Neural crest cell (in vitro differentiated cells): ENCODE measurements around the gene PAK1. TPM values are rescaled to one million over a fixed set of nuclear protein-coding genes. Genes with fewer than 3 reads are reported as not detected.

ENCODE experiments used
- DNase-seq: peaks from one replicate; pipeline ENCODE4 v3.0.0; 2021; ENCODE audit warnings: low read depth, mixed read lengths, low spot score
- H3K27ac Mint-ChIP-seq: one replicate; pipeline ENCODE4 v1.8.0; 2021; ENCODE audit warnings: mild to moderate bottlenecking, mixed read lengths; ENCODE audit not compliant: unreplicated experiment
- H3K27me3 Mint-ChIP-seq: 2 replicates; pipeline ENCODE4 v1.8.0; 2021; ENCODE audit warnings: low read depth, mild to moderate bottlenecking, mixed read lengths
- H3K36me3 Mint-ChIP-seq: 2 replicates; pipeline ENCODE4 v1.8.0; 2021; ENCODE audit warnings: low read depth, mild to moderate bottlenecking, mixed read lengths
- H3K4me1 Mint-ChIP-seq: 2 replicates; pipeline ENCODE4 v1.8.0; 2021; ENCODE audit warnings: mixed read lengths
- H3K4me3 Mint-ChIP-seq: one replicate; pipeline ENCODE4 v1.8.0; 2021; ENCODE audit warnings: mild to moderate bottlenecking, mixed read lengths
- H3K9me3 Mint-ChIP-seq: 2 replicates; pipeline ENCODE4 v1.8.0; 2021; ENCODE audit warnings: mixed read lengths
- total RNA-seq: library from RNA; stranded (reverse); gene quantifications from 2 replicates; pipeline ENCODE4 v1.2.1, GENCODE V29; 2021
- TF ChIP-seq, protein P1 (sequence below): fragments of 200-600 bp; sonication (generic); conservative IDR thresholded peaks from 2 replicates; pipeline ENCODE4 v1.5.0; 2021; ENCODE audit warnings: antibody characterized with exemption, mild to moderate bottlenecking

PAK1 gene
- total RNA-seq, 1 donor from 2014 or later, result 60.5 TPM

DNA sequence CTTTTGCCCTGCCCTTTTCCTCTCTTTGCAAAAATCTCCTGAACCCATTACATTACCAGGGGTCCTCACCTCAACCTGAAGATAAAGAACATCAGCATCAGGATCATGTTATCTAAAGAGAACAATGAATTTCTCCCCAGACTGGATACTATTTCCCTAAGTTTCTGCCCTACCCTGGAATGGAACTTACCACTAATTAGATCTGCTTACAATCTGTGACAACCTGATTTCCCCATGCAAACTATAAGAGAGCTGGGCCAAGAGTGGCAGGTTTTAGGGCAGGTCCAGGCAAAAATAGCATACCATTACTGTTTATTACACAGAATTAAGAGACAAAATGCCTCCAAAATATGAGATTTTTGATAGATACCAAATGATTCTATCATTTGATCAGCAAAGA, 114.4 kb downstream of the PAK1 start:
- H3K36me3 Mint-ChIP-seq, result peaks cover 15% of the 10 kb centered on the region
- H3K9me3 Mint-ChIP-seq, result no peaks in the 10 kb centered on the region
- no peak for DNase-seq
- no peak overlapping the region for H3K27ac Mint-ChIP-seq
- H3K4me3 Mint-ChIP-seq, result no peak overlapping the region
- TF ChIP-seq, protein P1, sequence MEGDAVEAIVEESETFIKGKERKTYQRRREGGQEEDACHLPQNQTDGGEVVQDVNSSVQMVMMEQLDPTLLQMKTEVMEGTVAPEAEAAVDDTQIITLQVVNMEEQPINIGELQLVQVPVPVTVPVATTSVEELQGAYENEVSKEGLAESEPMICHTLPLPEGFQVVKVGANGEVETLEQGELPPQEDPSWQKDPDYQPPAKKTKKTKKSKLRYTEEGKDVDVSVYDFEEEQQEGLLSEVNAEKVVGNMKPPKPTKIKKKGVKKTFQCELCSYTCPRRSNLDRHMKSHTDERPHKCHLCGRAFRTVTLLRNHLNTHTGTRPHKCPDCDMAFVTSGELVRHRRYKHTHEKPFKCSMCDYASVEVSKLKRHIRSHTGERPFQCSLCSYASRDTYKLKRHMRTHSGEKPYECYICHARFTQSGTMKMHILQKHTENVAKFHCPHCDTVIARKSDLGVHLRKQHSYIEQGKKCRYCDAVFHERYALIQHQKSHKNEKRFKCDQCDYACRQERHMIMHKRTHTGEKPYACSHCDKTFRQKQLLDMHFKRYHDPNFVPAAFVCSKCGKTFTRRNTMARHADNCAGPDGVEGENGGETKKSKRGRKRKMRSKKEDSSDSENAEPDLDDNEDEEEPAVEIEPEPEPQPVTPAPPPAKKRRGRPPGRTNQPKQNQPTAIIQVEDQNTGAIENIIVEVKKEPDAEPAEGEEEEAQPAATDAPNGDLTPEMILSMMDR, result no peak
- H3K4me1 Mint-ChIP-seq, result no peaks in the 10 kb centered on the region
- H3K27me3 Mint-ChIP-seq, result no peaks in the 10 kb centered on the region

DNA sequence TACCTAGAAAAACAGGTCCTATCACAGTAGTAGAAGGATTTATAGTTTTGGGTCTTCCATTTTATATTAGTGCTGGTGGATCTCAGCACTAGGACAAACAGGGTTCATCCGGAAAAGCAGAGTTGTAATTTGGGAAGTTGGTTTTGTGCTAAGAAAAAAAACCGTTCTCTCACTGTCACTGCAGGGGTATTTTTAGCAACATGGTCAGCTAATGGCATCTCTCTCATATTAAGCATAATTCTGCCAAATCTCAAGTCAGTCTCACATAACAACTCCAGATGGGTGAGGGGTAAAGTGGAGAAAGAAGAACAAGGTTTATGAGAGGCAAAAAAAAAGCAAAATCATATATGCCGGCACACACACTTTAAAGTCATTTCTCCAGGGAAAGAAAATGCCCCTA, 120.8 kb downstream of the PAK1 start:
- TF ChIP-seq, protein P1, result no peak
- DNase-seq, result no peak
- H3K4me1 Mint-ChIP-seq, result no peaks in the 10 kb centered on the region
- H3K27ac Mint-ChIP-seq, result no peak overlapping the region
- peaks cover 5% of the 10 kb centered on the region for H3K36me3 Mint-ChIP-seq
- no peak overlapping the region for H3K4me3 Mint-ChIP-seq
- H3K27me3 Mint-ChIP-seq, result no peaks in the 10 kb centered on the region
- H3K9me3 Mint-ChIP-seq, result no peaks in the 10 kb centered on the region

DNA sequence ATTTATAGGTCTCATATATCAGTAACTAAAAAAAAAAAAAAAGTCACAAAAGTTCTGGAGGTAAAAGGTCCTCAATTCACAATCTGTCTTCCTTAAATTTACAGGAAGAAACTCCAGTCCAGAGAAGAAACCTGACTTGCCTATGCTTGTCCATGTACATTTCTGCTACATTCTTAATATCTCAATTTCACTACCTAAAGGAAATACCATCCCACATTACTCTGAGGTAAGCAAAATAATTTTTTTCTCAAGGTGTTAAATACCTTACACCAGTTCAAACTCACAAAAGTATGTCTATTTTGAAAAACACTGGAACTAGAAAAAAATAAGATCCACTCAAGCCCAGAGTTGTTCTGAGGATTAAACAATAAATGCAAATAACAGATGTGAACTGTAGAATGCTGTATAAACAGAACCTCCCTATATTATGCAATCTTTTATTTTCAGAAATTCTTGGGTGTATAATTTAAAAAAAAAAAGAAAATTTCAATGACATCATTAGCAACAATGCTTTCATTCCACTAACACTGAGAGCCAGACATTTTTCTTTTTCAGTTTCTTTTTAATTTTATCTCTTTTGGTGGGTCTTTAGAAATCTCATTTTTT, 122.5 kb downstream of the PAK1 start:
- Mint-ChIP-seq H3K27ac (no peak overlapping the region), H3K4me1 (no peaks in the 10 kb centered on the region), H3K9me3 (no peaks in the 10 kb centered on the region), H3K36me3 (peaks cover 5% of the 10 kb centered on the region), H3K27me3 (no peaks in the 10 kb centered on the region), H3K4me3 (no peak overlapping the region)
- TF ChIP-seq, protein P1, result no peak
- DNase-seq, result no peak

DNA sequence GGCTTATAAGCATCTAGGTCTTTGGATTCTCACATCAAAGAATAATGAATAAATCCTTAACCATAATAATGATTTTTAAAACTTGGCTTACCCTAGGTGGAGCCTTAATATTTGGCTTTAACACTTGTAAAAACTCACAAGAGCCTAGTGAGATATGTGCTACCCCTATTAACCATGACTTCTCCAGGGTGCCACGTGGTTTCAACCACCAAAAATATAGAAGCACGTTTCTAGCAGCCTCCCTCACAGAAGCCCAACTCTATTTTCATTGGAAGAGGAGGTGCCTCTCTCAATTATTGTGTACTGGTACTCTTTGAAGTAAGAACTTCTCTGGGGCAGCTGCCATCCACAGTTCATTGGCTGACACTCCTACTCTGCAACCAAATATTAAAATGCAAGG, 125.9 kb downstream of the PAK1 start:
- TF ChIP-seq, protein P1, result no peak
- H3K27ac Mint-ChIP-seq, result no peak overlapping the region
- no peaks in the 10 kb centered on the region for H3K9me3 Mint-ChIP-seq
- peaks cover 10% of the 10 kb centered on the region for H3K36me3 Mint-ChIP-seq
- no peaks in the 10 kb centered on the region for H3K27me3 Mint-ChIP-seq
- no peak overlapping the region for H3K4me3 Mint-ChIP-seq
- DNase-seq, result no peak
- no peaks in the 10 kb centered on the region for H3K4me1 Mint-ChIP-seq

DNA sequence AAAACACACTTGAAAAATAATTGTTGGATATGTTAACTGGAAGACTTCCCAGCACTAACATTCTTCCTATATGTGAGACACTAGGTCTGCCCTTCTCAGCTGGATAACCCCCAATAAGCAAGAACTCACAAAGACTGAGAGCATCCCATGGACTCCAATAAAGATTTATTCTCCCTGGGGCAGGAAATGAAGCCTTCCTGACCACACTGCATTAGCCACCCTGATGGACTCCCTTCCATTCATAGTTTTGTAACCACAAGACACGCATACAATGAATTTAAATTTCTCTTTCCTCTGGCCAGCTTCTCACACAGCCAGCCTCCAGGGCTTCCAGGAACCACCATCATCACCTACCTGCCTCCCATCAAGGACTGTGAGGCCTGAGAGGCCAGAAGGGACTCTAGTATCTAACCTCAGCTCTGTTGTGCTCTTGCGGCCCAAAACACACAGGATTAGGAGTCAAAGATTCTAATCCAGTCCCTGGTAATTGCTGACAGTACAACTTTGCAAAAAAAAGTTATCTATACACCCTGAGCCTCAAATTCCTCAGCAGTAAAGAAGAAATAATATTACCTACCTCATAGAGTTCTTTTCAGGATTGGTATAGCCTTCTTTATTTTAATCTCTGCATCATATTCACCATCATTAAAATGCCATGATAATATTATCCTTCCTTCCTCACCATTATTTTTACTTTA, 126.8 kb downstream of the PAK1 start:
- DNase-seq, result no peak
- TF ChIP-seq, protein P1, result no peak
- Mint-ChIP-seq H3K4me1 (no peaks in the 10 kb centered on the region), H3K27me3 (no peaks in the 10 kb centered on the region), H3K4me3 (no peak overlapping the region), H3K36me3 (peaks cover 13% of the 10 kb centered on the region), H3K9me3 (no peaks in the 10 kb centered on the region), H3K27ac (peak overlapping the region; percentile 65)
